MM.1S (cell line): Measurements from ENCODE around the gene NANOG.
"Not testable (repeated sequence)": the region's sequence is repeated elsewhere in the genome, so short reads cannot be mapped to it uniquely, and the experiment has no call there.

ENCODE experiments used
- DNase-seq: peaks from one replicate; pipeline ENCODE4 v3.0.0-alpha.2; 2015
- H2AFZ ChIP-seq: fragments of 300-600 bp; sonication (generic); 2 replicates; pipeline ENCODE4 v1.6.0; 2016; ENCODE audit warnings: antibody characterized with exemption, low read length
- H3F3A ChIP-seq: fragments of 300-600 bp; sonication (generic); 2 replicates; pipeline ENCODE4 v1.6.1; 2016; ENCODE audit warnings: mild to moderate bottlenecking, antibody characterized with exemption, low read length, moderate library complexity, mixed read lengths; ENCODE audit not compliant: insufficient read depth
- H3K27ac ChIP-seq: fragments of 300-600 bp; sonication (generic); 2 replicates; pipeline ENCODE4 v1.5.1; 2016; ENCODE audit warnings: mild to moderate bottlenecking, low read length
- H3K27me3 ChIP-seq: fragments of 300-600 bp; sonication (generic); replicated peaks from 2 replicates; pipeline ENCODE4 v1.6.0; 2016; ENCODE audit warnings: low read length; ENCODE audit not compliant: insufficient read depth
- H3K36me3 ChIP-seq: fragments of 300-600 bp; sonication (generic); replicated peaks from 2 replicates; pipeline ENCODE4 v1.6.1; 2016; ENCODE audit warnings: mild to moderate bottlenecking, low read length, mixed read lengths; ENCODE audit not compliant: insufficient read depth
- H3K4me1 ChIP-seq: fragments of 300-600 bp; sonication (generic); 2 replicates; pipeline ENCODE4 v1.6.1; 2016; ENCODE audit warnings: low read length, mixed read lengths
- H3K4me2 ChIP-seq: fragments of 300-600 bp; sonication (generic); 2 replicates; pipeline ENCODE4 v1.6.0; 2016; ENCODE audit warnings: low read depth, low read length
- H3K4me3 ChIP-seq: fragments of 300-600 bp; sonication (generic); 2 replicates; pipeline ENCODE4 v1.5.1; 2016; ENCODE audit warnings: low read length, mixed read lengths
- H3K79me2 ChIP-seq: fragments of 300-600 bp; sonication (generic); 2 replicates; pipeline ENCODE4 v1.6.1; 2016; ENCODE audit warnings: mixed run types, low read length, mixed read lengths
- H3K9ac ChIP-seq: fragments of 300-600 bp; sonication (generic); 2 replicates; pipeline ENCODE4 v1.6.1; 2016; ENCODE audit warnings: low read length, mixed read lengths
- H3K9me2 ChIP-seq: fragments of 300-600 bp; sonication (generic); replicated peaks from 2 replicates; pipeline ENCODE4 v1.6.1; 2016; ENCODE audit warnings: mild to moderate bottlenecking, low read length, mixed read lengths; ENCODE audit not compliant: insufficient read depth
- H3K9me3 ChIP-seq: fragments of 300-600 bp; sonication (generic); replicated peaks from 2 replicates; pipeline ENCODE4 v1.6.1; 2016; ENCODE audit warnings: mild to moderate bottlenecking, low read length, mixed read lengths; ENCODE audit not compliant: insufficient read depth
- H4K20me1 ChIP-seq: fragments of 300-600 bp; sonication (generic); 2 replicates; pipeline ENCODE4 v1.6.1; 2016; ENCODE audit warnings: mild to moderate bottlenecking, low read length, moderate library complexity, mixed read lengths; ENCODE audit not compliant: insufficient read depth
- EZH2 ChIP-seq: fragments of 300-600 bp; sonication (generic); optimal IDR thresholded peaks from 2 replicates; pipeline ENCODE3; 2017; ENCODE audit warnings: low read depth, mild to moderate bottlenecking, antibody characterized with exemption, low read length, mixed read lengths
- EZH2phosphoT487 ChIP-seq: fragments of 300-600 bp; sonication (generic); IDR thresholded peaks from 2 replicates; pipeline ENCODE4 v1.6.1; 2018; ENCODE audit warnings: antibody characterized with exemption, low read length
- TF ChIP-seq, protein P1 (sequence below): fragments of 300-600 bp; sonication (generic); IDR thresholded peaks from 2 replicates; pipeline ENCODE4 v1.5.1; 2016; ENCODE audit warnings: antibody characterized with exemption, low read length, mixed read lengths

NANOG gene

DNA sequence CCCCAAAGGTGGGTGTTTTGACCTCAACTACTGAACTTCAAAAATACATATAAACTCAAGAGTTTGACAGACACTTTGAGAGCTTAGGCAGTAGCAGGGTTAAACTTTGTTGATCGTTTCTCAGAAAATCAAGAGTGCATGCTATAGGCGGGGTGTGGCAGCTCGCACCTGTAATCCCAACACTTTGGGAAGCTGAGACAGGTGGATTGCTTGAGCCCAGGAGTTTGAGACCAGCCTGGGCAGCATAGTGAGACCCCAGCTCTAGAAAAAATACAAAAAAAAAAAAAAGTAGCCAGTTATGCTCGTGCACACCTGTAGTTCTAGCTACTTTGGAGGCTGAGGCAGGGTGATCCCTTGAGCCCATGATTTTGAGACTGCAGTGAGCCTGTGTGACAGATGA lies 12.3 kb downstream of the NANOG start:
- Histone ChIP-seq H3K9me3 (no peaks in the 10 kb centered on the region), H3K27me3 (no peaks in the 10 kb centered on the region), H3K4me2 (no peak overlapping the region), H3K36me3 (no peaks in the 10 kb centered on the region), H3K9me2 (no peaks in the 10 kb centered on the region), H3K4me3 (no peak overlapping the region), H3K27ac (no peak overlapping the region), H3K4me1 (no peaks in the 10 kb centered on the region), H3K79me2 (no peaks in the 10 kb centered on the region), H3K9ac (no peak overlapping the region), H2AFZ (no peak overlapping the region), H4K20me1 (no peaks in the 10 kb centered on the region), H3F3A (no peaks in the 10 kb centered on the region)
- TF ChIP-seq, protein P1, sequence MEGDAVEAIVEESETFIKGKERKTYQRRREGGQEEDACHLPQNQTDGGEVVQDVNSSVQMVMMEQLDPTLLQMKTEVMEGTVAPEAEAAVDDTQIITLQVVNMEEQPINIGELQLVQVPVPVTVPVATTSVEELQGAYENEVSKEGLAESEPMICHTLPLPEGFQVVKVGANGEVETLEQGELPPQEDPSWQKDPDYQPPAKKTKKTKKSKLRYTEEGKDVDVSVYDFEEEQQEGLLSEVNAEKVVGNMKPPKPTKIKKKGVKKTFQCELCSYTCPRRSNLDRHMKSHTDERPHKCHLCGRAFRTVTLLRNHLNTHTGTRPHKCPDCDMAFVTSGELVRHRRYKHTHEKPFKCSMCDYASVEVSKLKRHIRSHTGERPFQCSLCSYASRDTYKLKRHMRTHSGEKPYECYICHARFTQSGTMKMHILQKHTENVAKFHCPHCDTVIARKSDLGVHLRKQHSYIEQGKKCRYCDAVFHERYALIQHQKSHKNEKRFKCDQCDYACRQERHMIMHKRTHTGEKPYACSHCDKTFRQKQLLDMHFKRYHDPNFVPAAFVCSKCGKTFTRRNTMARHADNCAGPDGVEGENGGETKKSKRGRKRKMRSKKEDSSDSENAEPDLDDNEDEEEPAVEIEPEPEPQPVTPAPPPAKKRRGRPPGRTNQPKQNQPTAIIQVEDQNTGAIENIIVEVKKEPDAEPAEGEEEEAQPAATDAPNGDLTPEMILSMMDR = no peak
- TF ChIP-seq EZH2 (no peak), EZH2phosphoT487 (no peak)
- no peak for DNase-seq

DNA sequence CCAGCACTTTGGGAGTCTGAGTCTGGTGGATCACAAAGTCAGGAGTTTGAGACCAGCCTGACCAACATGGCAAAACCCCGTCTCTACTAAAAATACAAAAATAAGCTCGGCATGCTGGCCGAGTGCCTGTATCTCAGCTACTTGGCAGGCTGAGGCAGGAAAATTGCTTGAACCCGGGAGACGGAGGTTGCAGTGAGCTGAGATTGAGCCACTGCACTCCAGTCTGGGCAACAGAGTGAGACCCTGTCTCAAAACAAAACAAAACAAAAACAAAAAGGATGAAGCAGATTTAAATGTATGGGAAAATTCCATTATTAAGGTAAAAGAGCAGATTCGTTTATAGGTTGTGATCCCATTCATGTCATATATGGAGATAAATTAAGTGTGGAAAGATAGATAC lies 17.1 kb downstream of the NANOG start:
- H3K9me3 ChIP-seq, H3K79me2 ChIP-seq, H3K4me2 ChIP-seq, H4K20me1 ChIP-seq, H3K27ac ChIP-seq, H3K9me2 ChIP-seq, H3K27me3 ChIP-seq, H3K4me3 ChIP-seq, H3F3A ChIP-seq, H3K9ac ChIP-seq, H3K36me3 ChIP-seq, H2AFZ ChIP-seq, H3K4me1 ChIP-seq, DNase-seq: not testable (repeated sequence)

DNA sequence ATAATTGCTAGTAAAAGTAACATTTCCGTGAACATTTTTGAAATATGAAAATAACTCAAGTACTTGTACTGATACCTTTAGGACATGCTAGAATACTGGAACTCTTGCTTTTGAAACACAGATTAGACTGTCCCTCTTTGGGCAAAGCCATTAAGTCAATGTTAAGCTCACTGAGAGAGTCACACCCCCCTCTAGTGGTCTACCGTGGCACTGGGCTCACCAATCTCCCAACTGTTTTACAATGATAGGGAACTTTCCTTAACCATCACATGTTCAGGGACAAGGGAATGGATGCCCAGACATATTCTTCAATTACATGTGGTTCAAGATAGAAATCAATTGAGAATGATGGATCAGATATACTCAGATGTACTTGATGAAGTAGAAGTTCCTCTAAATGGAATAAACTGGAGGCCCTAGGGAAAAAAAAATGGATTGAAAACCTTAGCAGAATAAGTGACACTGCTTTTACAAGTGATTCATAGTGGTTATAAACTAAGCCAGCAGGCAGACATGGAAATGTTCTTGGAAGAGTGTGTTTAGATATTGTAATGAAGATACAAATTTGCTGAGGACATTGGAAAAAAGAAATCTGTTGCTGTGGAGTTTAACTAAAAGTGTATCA lies 17.8 kb downstream of the NANOG start:
- no peaks in the 10 kb centered on the region for H3K36me3 ChIP-seq
- no peak for TF ChIP-seq EZH2phosphoT487
- TF ChIP-seq, protein P1 = peak; percentile 92
- peak; percentile 49 for DNase-seq
- H3K4me1 ChIP-seq = no peaks in the 10 kb centered on the region
- H3K9ac ChIP-seq = no peak overlapping the region
- no peaks in the 10 kb centered on the region for H3K27me3 ChIP-seq
- no peaks in the 10 kb centered on the region for H3K9me3 ChIP-seq
- no peak overlapping the region for H2AFZ ChIP-seq
- no peaks in the 10 kb centered on the region for H4K20me1 ChIP-seq
- H3F3A ChIP-seq = no peaks in the 10 kb centered on the region
- H3K4me3 ChIP-seq = no peak overlapping the region
- no peak overlapping the region for H3K4me2 ChIP-seq
- no peak overlapping the region for H3K27ac ChIP-seq
- no peaks in the 10 kb centered on the region for H3K9me2 ChIP-seq
- H3K79me2 ChIP-seq = no peaks in the 10 kb centered on the region

DNA sequence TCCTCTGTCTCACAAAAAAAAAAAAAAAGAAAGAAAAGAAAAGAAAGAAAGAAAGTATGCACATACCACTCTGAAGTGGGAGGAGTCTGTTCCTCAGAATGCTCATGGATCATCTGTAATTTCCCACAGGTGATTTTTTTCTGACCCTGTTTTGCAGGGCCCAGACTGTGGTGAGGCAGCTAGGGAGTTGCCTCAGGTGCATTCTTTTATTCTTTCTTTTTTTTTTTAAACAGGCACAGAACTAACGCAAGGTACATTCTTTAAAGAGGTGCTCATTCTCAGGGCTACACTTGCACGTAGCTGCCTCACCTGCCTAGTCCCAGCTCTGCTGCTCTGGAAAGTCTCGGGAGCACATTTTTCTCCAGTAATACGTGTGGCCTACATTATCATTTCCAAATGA lies 36.6 kb downstream of the NANOG start:
- not testable (repeated sequence) for H3K9me3 ChIP-seq, H3K9ac ChIP-seq, H3K27me3 ChIP-seq, H3K79me2 ChIP-seq, H3K27ac ChIP-seq, H3K36me3 ChIP-seq, H3F3A ChIP-seq, H2AFZ ChIP-seq, H3K9me2 ChIP-seq, H3K4me1 ChIP-seq, DNase-seq, H3K4me3 ChIP-seq, H3K4me2 ChIP-seq, H4K20me1 ChIP-seq

DNA sequence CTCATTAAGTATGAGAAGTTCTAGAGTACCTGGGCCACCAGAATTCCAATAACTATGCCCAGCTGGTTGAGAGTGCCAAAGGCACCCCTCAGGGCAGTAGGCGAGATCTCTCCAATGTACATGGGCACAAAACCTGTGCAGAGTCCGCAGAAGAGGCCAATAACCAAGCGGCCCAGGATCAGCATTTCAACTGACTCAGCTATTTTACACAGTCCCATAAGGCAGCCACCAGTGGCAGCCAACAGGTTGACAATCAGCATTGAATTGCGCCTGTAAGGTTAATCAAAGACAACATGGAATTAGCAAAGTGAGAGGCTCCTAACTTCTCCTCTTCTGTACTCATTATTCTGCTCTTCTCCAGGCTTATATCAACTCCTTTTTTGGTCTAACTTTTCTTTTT lies 40.5 kb downstream of the NANOG start:
- not testable (repeated sequence) for DNase-seq, H3K27me3 ChIP-seq, H3K9me3 ChIP-seq, H3K9ac ChIP-seq, H3F3A ChIP-seq, H4K20me1 ChIP-seq, H3K9me2 ChIP-seq, H2AFZ ChIP-seq, H3K27ac ChIP-seq, H3K36me3 ChIP-seq, H3K4me2 ChIP-seq, H3K4me1 ChIP-seq, H3K79me2 ChIP-seq, H3K4me3 ChIP-seq
